GM18526 (cell line): ENCODE measurements around the gene SEC14L1.

Experiments
- POLR2A ChIP-seq: IDR thresholded peaks from 3 replicates; pipeline ENCODE4 v1.6.1; 2011; ENCODE audit not compliant: insufficient read length; ENCODE audit errors: extremely low read depth

Gene SEC14L1

GRCh38 chr17:77190576-77190975 is 49.8 kb downstream of the SEC14L1 start:
- no peak for TF ChIP-seq POLR2A

GRCh38 chr17:77191244-77191643 is 50.5 kb downstream of the SEC14L1 start:
- no peak for TF ChIP-seq POLR2A

- no peak for TF ChIP-seq POLR2A
Measured at GRCh38 chr17:77193653-77194052, 52.9 kb downstream of the SEC14L1 start.

GRCh38 chr17:77194179-77194578 is 53.4 kb downstream of the SEC14L1 start:
- TF ChIP-seq POLR2A: no peak

- no peak for TF ChIP-seq POLR2A
Measured at GRCh38 chr17:77196251-77196650, 55.5 kb downstream of the SEC14L1 start.

- TF ChIP-seq POLR2A: no peak
Measured at GRCh38 chr17:77197115-77197514, 56.3 kb downstream of the SEC14L1 start.

GRCh38 chr17:77200711-77201110 is 59.9 kb downstream of the SEC14L1 start:
- no peak for TF ChIP-seq POLR2A

- TF ChIP-seq POLR2A: no peak
Measured at GRCh38 chr17:77203436-77203835, 62.7 kb downstream of the SEC14L1 start.

GRCh38 chr17:77203846-77204245 is 63.1 kb downstream of the SEC14L1 start:
- TF ChIP-seq POLR2A: no peak

- no peak for TF ChIP-seq POLR2A
Measured at GRCh38 chr17:77204536-77204935, 63.8 kb downstream of the SEC14L1 start.

GRCh38 chr17:77205396-77206125 is 64.8 kb downstream of the SEC14L1 start:
- no peak for TF ChIP-seq POLR2A

- TF ChIP-seq POLR2A: no peak
Measured at GRCh38 chr17:77206158-77206956, 65.6 kb downstream of the SEC14L1 start.

- TF ChIP-seq POLR2A: no peak
Measured at GRCh38 chr17:77207689-77208216, 67.0 kb downstream of the SEC14L1 start.

- no peak for TF ChIP-seq POLR2A
Measured at GRCh38 chr17:77208217-77208808, 67.5 kb downstream of the SEC14L1 start.

GRCh38 chr17:77208856-77209255 is 68.1 kb downstream of the SEC14L1 start:
- no peak for TF ChIP-seq POLR2A

- TF ChIP-seq POLR2A: no peak
Measured at GRCh38 chr17:77209330-77209748, 68.6 kb downstream of the SEC14L1 start.
